HG03039 (cell line): ENCODE results near the gene ZCCHC7.

Experiments
- ATAC-seq: cut with Tn5 transposase; IDR thresholded peaks from one replicate; pipeline ENCODE4 v1.9.1; 2021; ENCODE audit warnings: mild to moderate bottlenecking, moderate library complexity; ENCODE audit not compliant: unreplicated experiment

Gene ZCCHC7

GRCh38 chr9:37332578-37332977 lies 212.2 kb downstream of the ZCCHC7 start:
- ATAC-seq, result no peak

DNA sequence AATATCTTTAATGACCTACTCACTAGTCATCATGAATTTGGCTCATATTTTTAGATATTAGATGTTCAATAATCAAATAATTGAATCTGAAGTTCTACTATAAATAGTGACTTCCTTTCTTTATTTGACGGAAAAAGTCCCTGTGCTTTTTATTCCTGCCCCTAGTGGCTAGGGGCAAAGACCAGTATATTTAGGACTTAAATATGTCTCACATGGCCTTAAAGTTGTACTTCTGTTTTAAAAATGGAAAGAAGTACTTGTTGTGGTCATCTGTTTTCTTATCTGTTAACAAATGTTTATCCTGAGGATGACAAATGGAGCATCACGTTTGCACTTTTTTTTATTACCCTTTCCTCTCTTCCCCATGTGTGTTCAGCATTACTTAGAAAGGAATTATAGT lies 212.9 kb downstream of the ZCCHC7 start:
- ATAC-seq, result no peak

DNA sequence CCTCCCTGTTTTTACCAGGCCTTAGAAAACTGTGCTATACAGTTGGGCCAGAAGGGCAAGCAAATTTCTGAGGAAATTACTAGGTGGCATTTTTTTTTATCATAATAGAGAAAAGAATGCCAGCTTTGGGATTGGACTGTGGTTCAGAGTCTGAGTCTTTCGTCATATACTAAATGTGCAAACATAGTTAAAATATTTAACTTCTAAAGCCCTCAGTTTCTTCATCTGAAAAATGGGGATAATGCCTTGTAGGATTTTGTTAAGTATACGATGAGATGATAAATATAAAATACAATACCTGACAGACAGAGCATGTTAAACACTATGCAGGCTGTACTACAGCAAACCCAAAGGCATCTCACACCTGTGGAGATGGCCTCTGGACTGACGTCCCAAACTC lies 214.9 kb downstream of the ZCCHC7 start:
- no peak for ATAC-seq

GRCh38 chr9:37336150-37336549 lies 215.8 kb downstream of the ZCCHC7 start:
- ATAC-seq, result no peak

DNA sequence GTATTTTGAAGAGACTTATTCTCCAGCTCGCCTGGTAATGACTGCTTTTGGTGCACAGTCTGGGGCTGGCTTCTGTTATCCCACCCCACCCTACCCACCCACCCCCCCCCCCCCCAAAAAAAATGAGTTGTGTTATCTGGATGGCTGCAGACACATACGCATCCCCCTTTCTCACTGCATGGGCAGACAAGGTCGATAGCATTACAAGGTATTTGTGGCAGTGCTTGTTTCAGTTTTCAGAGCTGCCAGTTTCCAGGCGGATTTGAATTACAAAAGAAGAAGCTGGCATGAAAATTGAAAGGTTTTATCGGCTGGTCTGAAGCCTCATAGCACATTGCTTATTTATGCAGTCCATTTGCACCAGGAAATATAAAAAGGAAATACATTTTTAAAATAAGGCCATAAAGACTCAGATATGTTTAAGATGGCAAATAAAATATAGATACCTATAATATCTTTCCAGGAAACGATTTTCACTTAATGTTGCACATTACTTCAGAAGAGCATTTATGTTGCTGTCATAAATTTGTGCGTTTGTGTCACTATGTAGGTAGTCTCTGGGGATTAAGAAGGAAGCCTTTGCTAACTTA lies 217.0 kb downstream of the ZCCHC7 start:
- no peak for ATAC-seq

DNA sequence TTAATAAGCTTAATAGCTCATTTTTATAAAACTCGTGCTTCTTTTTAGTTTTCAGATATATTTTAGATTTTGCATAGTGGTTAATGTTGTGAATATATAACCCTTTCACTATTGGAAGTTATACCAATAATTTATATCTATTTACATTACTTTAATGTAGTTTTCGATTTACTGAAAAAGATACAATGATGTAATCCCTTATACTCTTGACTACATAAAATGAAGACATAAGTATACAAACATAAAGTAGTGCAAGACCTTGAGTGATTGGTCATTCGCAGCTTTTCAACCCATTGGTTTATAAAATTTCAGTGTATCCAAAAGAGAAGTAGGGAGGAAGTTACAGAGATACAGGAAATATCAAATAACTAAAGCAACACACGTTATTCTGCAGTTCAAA lies 217.8 kb downstream of the ZCCHC7 start:
- ATAC-seq, result no peak

DNA sequence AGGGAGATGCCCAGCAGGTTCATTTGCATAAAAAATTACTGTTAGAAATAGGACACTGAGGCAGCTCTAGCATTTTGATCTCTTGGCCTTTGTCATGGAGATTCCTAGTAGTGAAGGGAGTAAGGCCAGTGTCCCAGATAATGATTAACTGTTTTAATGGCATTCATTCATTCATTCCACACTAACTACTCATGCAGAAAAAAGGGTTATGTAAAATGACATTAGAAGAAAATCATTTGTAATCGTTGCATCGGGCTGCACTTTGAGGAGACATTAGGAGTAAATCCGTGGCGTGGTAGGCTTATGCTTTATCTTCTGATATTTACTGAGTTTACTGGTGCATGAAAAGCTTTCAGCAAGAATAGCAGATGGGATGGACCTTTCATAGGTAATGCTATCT lies 219.5 kb downstream of the ZCCHC7 start:
- ATAC-seq, result no peak

- no peak for ATAC-seq
These were observed 220.6 kb downstream of the ZCCHC7 start for GRCh38 chr9:37340961-37341360.

DNA sequence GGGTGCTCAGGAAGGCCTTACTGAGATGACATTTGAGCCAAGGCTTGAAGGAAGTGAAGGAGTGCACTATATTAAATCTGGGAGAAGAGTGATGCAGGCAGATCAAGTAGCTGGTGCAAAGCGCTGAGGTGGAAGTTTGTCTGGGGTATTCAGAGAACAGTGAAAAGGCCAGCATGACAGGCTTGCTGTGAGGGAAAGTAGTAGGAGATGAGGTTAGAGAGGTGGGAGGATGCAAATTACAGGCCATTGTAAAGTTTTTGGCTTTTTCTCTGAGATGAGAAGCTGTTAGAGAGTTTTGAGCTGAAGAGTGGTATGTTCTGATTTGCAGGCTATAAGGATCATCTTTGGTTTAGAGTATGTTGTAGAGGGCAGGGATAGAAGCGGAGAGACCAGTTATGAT lies 221.3 kb downstream of the ZCCHC7 start:
- ATAC-seq, result no peak

- no peak for ATAC-seq
These were observed 222.1 kb downstream of the ZCCHC7 start for GRCh38 chr9:37342493-37342892.

DNA sequence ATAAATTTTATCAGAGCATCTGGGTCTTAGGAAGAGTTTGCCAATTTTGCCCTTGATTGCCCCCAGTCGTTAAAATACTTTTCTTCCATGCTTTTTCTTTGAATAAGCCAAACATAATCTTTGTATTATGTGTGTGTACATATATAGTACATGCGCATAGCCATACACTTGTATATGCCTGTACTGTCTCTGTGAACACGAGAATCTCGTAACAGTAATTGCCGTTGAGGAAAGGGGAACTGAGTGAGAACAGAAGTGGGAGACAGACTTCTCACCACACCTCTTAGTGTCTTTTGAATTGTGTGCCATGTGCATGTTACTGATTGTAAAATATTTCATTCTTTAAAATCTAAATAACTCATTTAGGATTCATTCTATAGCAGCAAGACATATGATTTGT lies 222.5 kb downstream of the ZCCHC7 start:
- ATAC-seq, result no peak

- no peak for ATAC-seq
These were observed 223.3 kb downstream of the ZCCHC7 start for GRCh38 chr9:37343724-37344123.

DNA sequence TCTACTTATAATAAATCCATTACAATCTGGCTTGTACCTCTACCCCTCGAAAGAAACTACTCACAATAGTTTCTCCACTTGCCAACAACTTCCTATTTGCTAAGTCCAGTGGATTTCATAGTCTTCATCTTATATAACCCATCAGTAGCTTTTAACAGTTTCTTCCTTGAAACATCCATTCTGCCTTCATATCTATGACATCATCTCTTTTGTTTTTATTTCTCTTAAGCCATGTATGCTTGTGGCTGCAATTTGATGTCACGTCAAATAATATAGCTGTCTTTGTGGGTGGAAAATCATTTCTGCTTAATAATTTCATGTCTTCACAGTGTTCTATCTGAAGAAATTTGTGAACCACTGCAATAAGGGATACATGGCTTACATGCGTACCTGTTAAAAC lies 224.7 kb downstream of the ZCCHC7 start:
- ATAC-seq, result no peak

- ATAC-seq, result no peak
These were observed 228.5 kb downstream of the ZCCHC7 start for GRCh38 chr9:37348917-37349316.

GRCh38 chr9:37350486-37351190 lies 230.3 kb downstream of the ZCCHC7 start:
- no peak for ATAC-seq

GRCh38 chr9:37353791-37354190 lies 233.4 kb downstream of the ZCCHC7 start:
- no peak for ATAC-seq

GRCh38 chr9:37362430-37362829 lies 242.1 kb downstream of the ZCCHC7 start:
- no peak for ATAC-seq

DNA sequence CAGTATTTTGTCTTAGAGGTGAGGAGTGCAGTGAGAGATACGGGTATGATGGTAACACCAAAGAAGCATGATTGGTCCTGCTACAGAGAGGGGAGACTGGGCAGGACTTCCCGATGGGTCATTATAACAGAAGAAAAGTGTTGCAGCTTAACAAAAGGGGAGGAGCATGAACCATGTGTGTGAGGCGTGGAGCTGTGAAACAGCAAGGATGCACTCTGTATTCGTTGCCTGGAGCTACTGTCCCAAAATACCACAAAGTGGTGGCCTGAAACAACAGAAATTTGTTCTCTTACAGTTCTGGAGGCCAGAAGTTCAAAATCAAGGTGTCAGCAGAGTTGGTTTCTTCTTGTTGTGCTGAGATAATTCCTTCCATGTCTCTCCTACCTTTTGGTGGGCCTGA lies 242.8 kb downstream of the ZCCHC7 start:
- no peak for ATAC-seq

DNA sequence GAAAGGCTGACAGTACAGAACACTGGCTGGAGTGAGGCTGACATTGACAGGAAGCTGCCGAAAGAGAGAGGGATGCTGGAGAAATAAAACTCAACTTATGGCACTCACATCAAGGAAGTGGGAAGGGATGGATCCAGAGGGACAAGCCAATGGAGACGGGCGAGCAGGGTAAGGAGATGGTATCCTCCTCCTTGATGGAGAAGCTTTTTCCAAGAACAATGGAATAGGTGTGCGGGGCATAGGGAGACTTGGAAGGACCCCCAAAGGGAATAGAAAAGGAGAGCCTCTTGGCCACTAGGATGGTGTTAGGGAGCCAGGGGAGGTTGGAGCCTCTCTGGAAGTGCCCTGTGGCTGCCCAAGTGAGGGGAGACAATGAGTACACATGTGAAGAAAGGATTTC lies 243.8 kb downstream of the ZCCHC7 start:
- ATAC-seq, result no peak

DNA sequence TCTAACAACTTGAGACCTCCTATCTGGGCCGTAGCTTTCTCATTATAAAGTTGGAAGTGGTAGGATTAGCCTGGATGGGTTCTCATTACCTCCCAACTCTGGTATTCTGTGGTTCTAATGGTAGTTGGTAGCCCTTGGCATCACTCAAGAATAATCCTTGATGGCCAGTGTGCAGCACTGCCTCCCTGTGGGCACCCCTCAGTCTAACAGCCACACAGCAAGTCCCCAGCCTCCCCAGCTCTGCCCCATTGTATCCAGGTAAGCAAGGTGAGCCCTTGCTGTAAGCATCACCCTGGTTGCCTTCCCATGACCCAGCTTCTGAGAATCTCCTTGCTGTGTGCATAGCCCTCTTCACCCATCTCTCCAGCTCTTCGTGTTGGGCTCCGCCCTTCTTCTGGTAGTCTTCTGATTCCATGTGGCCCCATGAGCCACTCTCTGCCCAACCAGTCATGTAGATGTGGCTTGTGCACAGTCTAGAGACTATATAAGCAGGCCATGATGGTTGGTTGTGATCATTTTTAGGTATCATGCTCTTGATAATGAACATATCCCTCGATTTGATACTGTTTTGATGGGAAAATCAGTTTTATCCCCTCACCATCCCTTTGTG lies 244.5 kb downstream of the ZCCHC7 start:
- no peak for ATAC-seq

DNA sequence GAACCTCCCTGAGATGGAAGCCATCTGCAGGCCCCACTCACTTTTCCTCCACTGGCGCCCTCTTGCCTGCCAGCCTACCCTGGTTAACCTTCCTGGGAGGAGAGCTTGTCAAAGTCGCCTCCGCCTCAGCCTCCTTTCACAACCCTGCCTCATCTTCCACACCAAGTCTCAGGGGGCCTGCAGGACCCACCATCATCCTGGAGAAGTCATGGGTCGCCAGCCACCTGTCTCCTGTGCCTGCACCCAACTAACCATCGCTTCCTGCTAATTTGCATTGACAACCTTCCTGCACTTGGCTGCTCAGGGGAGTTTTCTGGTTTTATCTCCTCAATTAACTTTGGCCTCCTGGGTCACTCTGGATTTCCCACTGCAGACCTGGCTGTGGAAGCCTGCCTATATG lies 249.3 kb downstream of the ZCCHC7 start:
- no peak for ATAC-seq

DNA sequence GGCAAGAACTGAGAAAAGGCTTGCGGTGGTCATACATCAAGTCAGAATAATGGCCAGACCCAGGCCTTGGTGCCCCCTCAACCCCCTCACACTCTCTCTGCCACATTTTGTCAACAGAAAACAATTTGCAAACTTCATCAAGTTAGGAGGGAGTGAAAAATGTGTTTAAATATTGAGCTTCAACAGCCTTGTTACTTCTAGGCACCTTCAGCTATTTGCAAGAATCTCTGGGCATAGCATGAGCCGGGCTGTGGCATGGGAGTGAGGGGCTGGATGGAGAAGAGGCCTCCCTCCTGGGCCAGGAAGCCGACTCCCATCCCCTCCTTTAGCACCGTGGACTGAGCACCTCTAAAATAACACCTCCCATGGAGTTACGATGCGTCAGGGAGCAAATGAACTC lies 249.9 kb downstream of the ZCCHC7 start:
- no peak for ATAC-seq
